ENCODE measurements around the gene NOP10.

NOP10 gene

DNA sequence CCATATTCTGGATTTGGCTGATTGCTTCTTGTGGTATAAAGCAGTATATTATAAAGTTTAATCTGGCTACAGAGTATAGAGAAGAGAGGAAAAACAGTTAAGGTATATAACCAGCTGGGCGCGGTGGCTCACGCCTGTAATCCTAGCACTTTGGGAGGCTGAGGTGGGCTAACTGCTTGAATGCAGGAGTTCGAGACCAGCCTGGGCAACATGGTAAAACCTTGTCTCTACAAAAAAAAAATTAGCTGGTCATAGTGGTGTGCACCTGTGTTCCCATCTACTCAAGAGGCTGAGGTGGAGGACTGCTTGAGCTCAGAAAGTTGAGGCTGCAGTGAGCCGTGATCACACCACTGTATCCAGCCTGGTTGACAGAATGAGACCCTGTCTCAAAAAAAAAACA is 12.7 kb downstream of the NOP10 start:
- DNase-seq: no peak

- no peak for DNase-seq
Measured at GRCh38 chr15:34329006-34329405, 13.9 kb downstream of the NOP10 start.

DNA sequence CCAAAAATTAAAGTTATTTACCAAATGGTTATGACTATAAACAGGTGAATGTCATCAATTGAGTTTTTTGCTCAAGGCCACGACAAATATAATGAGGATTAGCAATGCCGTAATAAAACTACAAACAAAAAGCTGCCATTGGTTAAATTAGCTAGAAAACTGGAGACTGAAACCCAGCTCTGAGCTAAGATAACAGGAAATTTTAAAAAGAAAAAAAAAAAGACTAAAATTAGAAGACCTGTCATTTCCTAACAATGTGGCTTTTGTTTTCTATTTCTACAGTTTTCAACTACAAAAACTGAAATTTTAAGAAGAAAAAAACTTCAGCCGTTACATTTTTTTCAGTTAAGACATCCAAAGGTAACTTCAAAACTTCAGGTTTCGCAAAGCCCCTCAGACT is 15.0 kb downstream of the NOP10 start:
- no peak for DNase-seq

DNA sequence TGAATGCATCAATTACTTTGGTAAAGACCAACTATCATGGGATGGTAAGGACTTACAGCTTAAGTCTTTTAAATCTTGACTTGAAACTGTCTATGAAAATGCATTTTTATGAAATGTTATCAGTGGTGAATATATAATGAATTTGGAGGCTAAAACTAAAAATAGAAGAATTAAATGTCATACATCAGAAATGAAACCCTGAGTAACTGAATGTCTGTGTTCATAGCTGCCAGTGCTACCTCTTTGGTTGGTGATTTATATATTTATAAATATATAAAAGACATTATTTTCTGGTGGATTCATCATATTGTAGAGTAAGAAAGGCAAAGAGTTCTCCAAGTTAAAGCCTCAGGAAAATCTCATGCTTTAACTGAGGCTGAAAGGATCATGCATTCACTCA is 17.6 kb downstream of the NOP10 start:
- no peak for DNase-seq

DNA sequence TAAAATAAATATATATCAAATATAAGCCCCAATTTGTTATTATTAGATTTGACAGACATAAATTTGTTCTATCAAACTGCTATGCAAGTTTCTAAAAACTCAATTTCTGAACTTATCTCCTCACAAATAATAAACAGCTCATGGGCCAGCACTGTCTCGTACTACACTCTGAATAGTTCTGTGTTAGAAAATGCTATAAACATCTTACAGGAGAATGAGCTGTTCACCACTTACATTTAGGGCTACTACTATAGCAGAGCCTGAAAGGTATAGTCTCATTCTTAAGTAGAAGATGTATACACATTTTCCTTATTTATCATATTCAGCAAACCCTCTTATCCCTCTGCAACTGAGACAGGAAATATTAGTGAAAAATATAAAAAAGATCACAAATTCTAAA is 18.0 kb downstream of the NOP10 start:
- DNase-seq: no peak

GRCh38 chr15:34323217-34323616 is 19.7 kb downstream of the NOP10 start:
- no peak for DNase-seq

DNA sequence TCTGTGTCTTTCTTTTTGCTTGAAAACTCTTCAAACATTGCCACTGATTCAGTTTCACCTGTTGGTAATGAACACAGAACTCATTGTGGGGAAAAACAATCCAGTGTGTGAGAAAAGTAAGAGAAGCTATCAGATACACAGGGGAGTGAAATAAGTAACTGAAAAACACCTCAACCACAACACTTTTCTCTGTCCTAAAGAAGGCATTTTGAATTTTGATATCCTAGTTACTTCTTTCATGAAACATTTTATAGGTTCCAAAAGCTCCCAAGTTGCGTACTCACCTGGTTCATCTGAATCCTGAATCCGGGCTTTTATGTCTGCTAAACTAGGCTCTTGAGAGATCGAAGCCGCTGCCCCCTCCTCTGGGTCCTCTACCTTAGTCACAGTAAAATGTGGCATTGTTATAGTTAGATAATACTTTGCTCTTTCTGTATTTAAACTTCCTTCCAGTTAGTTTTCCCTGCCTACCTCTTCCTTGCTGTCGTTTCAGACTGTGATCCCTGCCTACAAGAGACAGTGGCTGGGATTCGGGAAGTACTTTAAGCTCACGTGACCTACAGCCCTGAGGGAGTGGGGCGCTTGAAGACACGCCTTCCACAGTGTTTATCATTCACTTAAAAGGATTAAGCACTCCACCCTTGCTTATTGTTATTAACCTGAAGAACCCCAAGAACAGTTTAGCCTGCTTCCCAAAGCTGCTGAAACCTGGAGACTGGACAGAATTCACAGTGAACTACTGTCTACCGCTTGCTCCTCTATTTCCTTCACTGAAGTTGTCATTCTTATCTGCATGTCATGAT is 24.5 kb downstream of the NOP10 start:
- DNase-seq: no peak

DNA sequence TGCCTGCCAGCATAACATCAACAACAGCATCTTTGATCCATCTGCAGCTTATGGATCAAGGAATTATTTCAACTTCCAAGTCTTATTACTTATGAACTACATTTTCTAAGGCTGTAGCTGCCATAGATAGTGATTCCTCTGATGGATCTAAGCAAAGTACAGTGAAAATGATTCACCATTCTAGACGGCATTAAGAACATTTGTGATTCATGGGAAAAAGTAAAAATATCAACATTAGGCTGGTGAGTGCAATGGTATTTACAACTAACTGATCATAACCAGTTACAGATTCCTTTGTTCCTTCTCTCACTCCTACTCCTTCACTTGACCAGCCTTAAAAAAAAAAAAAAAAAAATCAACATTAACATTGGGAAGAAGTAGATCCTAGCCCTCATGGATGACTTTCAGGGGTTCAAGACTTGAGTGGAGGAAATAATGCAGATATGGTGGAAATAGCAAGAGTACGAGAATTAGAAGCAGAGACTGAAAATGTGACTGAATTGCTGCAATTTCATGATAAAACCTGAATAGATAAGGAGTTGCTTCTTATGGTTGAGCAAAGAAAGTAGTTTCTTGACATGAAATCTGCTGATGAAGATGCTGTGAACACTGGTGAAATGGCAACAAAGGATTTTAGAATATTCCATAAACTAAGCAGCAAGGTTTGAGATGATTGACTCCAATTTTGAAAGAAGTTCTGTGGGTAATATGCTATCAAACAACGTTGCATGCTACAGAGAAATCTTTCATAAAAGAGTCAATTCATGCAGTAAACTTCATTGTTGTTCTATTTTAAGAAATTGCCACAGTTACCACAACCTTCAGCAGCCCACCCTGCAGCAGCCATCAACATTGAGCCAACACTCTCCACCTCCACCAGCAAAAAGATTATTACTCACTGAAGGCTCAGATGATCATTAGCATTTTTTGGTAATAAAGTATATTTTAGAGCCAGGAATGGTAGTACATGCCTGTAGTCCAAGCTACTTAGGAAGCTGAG is 28.1 kb downstream of the NOP10 start:
- DNase-seq: no peak

DNA sequence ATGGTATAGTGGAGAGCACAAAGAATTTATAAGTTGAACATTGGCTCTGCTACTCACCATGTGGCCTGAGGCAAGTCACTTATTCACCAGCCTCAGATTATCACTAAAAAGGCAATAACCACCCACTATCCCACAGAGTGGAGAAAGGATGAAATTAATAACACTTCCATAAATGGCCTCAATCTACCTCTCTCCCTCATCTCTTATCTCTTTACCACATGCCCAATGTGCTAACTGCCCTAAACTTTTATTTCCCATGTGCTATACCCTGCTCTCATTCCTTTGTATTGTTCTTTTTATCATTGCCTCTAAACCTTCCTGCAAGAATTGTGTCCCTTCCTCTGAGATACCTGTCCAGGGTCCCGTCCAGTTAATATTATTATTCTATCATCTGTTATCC is 31.4 kb downstream of the NOP10 start:
- DNase-seq: no peak

GRCh38 chr15:34304613-34305012 is 38.3 kb downstream of the NOP10 start:
- DNase-seq: no peak

DNA sequence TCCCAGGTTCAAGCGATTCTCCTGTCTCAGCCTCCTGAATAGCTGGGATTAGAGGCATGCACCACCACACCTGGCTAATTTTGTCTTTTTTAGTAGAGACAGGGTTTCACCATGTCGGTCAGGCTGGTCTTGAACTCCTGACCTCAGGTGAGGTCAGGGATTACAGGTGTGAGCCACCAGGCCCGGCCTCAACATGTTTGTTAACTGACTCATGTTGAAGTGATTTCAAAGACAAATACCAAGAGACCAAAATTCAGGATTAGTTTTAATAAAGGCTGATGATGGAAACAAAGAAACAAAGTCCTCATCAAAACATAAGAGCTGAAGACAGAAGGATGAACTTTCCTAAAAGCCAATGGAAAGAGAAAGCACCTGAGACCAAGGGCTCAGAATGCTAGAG is 41.9 kb downstream of the NOP10 start:
- no peak for DNase-seq

GRCh38 chr15:34297059-34297458 is 45.9 kb downstream of the NOP10 start:
- DNase-seq: no peak

DNA sequence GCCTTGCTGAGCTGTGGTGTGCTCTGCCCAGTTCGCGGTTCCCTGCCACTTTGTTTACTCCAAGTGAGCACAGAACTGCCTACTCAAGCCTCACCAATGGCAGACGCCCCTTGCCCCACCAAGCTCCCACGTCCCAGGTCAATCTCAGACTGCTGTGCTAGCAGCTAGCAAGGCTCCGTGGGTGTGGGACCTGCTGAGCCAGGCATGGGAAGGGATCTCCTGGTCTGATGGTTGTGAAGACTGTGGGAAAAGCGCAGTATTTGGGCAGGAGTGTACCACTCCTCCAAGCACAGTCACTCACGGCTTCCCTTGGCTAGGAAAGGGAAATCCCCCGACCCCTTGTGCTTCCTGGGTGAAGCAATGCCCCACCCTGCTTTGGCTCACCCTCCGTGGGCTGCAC is 50.3 kb downstream of the NOP10 start:
- DNase-seq: no peak

Measured in stimulated activated CD4-positive, alpha-beta T cell treated with anti-CD3 and anti-CD28 coated beads, Interleukin-2, amount 100 ng/mL, for 48 hours (primary cell).